ENCODE measurements around the gene MORN4. TPM values are rescaled to one million over a fixed set of nuclear protein-coding genes. Genes with fewer than 3 reads are reported as not detected.

The MORN4 gene
- total and polyA plus RNA-seq, 4 donors = 4.1 to 16.1 (median 7.0) TPM

- 82 to 91% methylated on average over 17 to 19 of the region's 19 CpGs for WGBS, 2 donors
- Histone ChIP-seq H3K4me1 (ENCODE audit: control insufficient read depth in 5 of 5, insufficient read depth in 5 of 5, low read length in 5 of 5) (peaks cover 0 to 5% (median 0%) of the 10 kb centered on the region in 5 donors), H3K27ac (ENCODE audit: low read depth in 1 of 2, low read length in 1 of 2) (no peak overlapping the region), H3K9ac (ENCODE audit: insufficient read depth in 1 of 2, low read length in 2 of 2) (no peak overlapping the region), H3K9me3 (ENCODE audit: control insufficient read depth in 4 of 4, insufficient read depth in 3 of 4, low read length in 3 of 4) (no peaks in the 10 kb centered on the region), H3K4me3 (no peak overlapping the region), H3K36me3 (ENCODE audit: control insufficient read depth in 4 of 4, insufficient read depth in 4 of 4, low read length in 4 of 4) (no peaks in the 10 kb centered on the region), H3K27me3 (ENCODE audit: control insufficient read depth in 3 of 3, insufficient read depth in 3 of 3, low read length in 2 of 3) (no peaks in the 10 kb centered on the region)
- DNase-seq (no peak), ATAC-seq (ENCODE audit: insufficient read depth, low FRiP score) (no peak)
- TF ChIP-seq, protein P1, sequence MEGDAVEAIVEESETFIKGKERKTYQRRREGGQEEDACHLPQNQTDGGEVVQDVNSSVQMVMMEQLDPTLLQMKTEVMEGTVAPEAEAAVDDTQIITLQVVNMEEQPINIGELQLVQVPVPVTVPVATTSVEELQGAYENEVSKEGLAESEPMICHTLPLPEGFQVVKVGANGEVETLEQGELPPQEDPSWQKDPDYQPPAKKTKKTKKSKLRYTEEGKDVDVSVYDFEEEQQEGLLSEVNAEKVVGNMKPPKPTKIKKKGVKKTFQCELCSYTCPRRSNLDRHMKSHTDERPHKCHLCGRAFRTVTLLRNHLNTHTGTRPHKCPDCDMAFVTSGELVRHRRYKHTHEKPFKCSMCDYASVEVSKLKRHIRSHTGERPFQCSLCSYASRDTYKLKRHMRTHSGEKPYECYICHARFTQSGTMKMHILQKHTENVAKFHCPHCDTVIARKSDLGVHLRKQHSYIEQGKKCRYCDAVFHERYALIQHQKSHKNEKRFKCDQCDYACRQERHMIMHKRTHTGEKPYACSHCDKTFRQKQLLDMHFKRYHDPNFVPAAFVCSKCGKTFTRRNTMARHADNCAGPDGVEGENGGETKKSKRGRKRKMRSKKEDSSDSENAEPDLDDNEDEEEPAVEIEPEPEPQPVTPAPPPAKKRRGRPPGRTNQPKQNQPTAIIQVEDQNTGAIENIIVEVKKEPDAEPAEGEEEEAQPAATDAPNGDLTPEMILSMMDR (IDR thresholded peaks at IDR 0.05; ENCODE audit: control extremely low read depth, extremely low read depth) = no peak
Measured at GRCh38 chr10:97598407-97599271, 34.7 kb downstream of the MORN4 start.

GRCh38 chr10:97597778-97598177 is 35.5 kb downstream of the MORN4 start:
- H3K4me1 ChIP-seq (ENCODE audit: control insufficient read depth in 5 of 5, insufficient read depth in 5 of 5, low read length in 5 of 5) = peaks cover 0 to 5% (median 0%) of the 10 kb centered on the region in 5 donors
- DNase-seq (no peak), ATAC-seq (ENCODE audit: insufficient read depth, low FRiP score) (no peak)
- H3K9ac ChIP-seq (ENCODE audit: insufficient read depth in 1 of 2, low read length in 2 of 2) = no peak overlapping the region
- H3K27ac ChIP-seq (ENCODE audit: low read depth in 1 of 2, low read length in 1 of 2) = peak overlapping the region in 1 of 2 donors; percentile 86
- H3K9me3 ChIP-seq (ENCODE audit: control insufficient read depth in 4 of 4, insufficient read depth in 3 of 4, low read length in 3 of 4) = no peaks in the 10 kb centered on the region
- TF ChIP-seq, protein P1 (IDR thresholded peaks at IDR 0.05; ENCODE audit: control extremely low read depth, extremely low read depth) = no peak
- no peak overlapping the region for H3K4me3 ChIP-seq
- no peaks in the 10 kb centered on the region for H3K27me3 ChIP-seq (ENCODE audit: control insufficient read depth in 3 of 3, insufficient read depth in 3 of 3, low read length in 2 of 3)
- H3K36me3 ChIP-seq (ENCODE audit: control insufficient read depth in 4 of 4, insufficient read depth in 4 of 4, low read length in 4 of 4) = no peaks in the 10 kb centered on the region
- 69% methylated on average over 2 of the region's 2 CpGs for WGBS, 2 donors

GRCh38 chr10:97596101-97597082 is 36.9 kb downstream of the MORN4 start:
- 61 to 72% methylated on average over 10 of the region's 10 CpGs for WGBS, 2 donors
- TF ChIP-seq, protein P1 (IDR thresholded peaks at IDR 0.05; ENCODE audit: control extremely low read depth, extremely low read depth) = no peak
- Histone ChIP-seq H3K4me1 (ENCODE audit: control insufficient read depth in 5 of 5, insufficient read depth in 5 of 5, low read length in 5 of 5) (peaks cover 0 to 5% (median 0%) of the 10 kb centered on the region in 5 donors), H3K27me3 (ENCODE audit: control insufficient read depth in 3 of 3, insufficient read depth in 3 of 3, low read length in 2 of 3) (no peaks in the 10 kb centered on the region), H3K4me3 (no peak overlapping the region), H3K9me3 (ENCODE audit: control insufficient read depth in 4 of 4, insufficient read depth in 3 of 4, low read length in 3 of 4) (no peaks in the 10 kb centered on the region), H3K27ac (ENCODE audit: low read depth in 1 of 2, low read length in 1 of 2) (peak overlapping the region; percentile 78 to 87), H3K9ac (ENCODE audit: insufficient read depth in 1 of 2, low read length in 2 of 2) (no peak overlapping the region), H3K36me3 (ENCODE audit: control insufficient read depth in 4 of 4, insufficient read depth in 4 of 4, low read length in 4 of 4) (no peaks in the 10 kb centered on the region)
- ATAC-seq (ENCODE audit: insufficient read depth, low FRiP score) (peak; percentile 86), DNase-seq (peak in 2 of 3 donors; percentile 33 to 40)

Measured in lung (tissue), 12 donors.